ENCODE measurements around the gene DIS3L2. TPM values are rescaled to one million over a fixed set of nuclear protein-coding genes. Genes with fewer than 3 reads are reported as not detected.

Gene DIS3L2
- total RNA-seq, 4 donors from 2014 or later = 10.3 to 63.9 (median 29.7) TPM

GRCh38 chr2:232219496-232219870, 258.0 kb downstream of the DIS3L2 start:
- no peaks in the 10 kb centered on the region for H3K9me3 ChIP-seq
- no peak for DNase-seq
- TF ChIP-seq POLR2A (IDR thresholded peaks at IDR 0.05) (no peak), CTCF (IDR thresholded peaks at IDR 0.05) (no peak)
- intact Hi-C loops (cut with DNase I; ENCODE audit: low total_unique reads) = no loop called here
- H3K27me3 ChIP-seq = no peaks in the 10 kb centered on the region
- H3K4me3 ChIP-seq = no peak overlapping the region
- H3K27ac ChIP-seq = no peak overlapping the region
- H3K36me3 ChIP-seq = no peaks in the 10 kb centered on the region
- no peaks in the 10 kb centered on the region for H3K4me1 ChIP-seq

GRCh38 chr2:232219932-232220331, 258.4 kb downstream of the DIS3L2 start:
- no peaks in the 10 kb centered on the region for H3K27me3 ChIP-seq
- TF ChIP-seq POLR2A (IDR thresholded peaks at IDR 0.05) = no peak
- no peak for TF ChIP-seq CTCF (IDR thresholded peaks at IDR 0.05)
- no peak overlapping the region for H3K4me3 ChIP-seq
- intact Hi-C loops (cut with DNase I; ENCODE audit: low total_unique reads) = no loop called here
- H3K27ac ChIP-seq = no peak overlapping the region
- H3K36me3 ChIP-seq = no peaks in the 10 kb centered on the region
- H3K4me1 ChIP-seq = no peaks in the 10 kb centered on the region
- no peaks in the 10 kb centered on the region for H3K9me3 ChIP-seq
- no peak for DNase-seq

GRCh38 chr2:232225429-232225828, 263.9 kb downstream of the DIS3L2 start:
- no peaks in the 10 kb centered on the region for H3K4me1 ChIP-seq
- TF ChIP-seq CTCF (IDR thresholded peaks at IDR 0.05) = no peak
- no peak for TF ChIP-seq POLR2A (IDR thresholded peaks at IDR 0.05)
- DNase-seq = no peak
- no peaks in the 10 kb centered on the region for H3K9me3 ChIP-seq
- no peak overlapping the region for H3K27ac ChIP-seq
- H3K36me3 ChIP-seq = no peaks in the 10 kb centered on the region
- H3K27me3 ChIP-seq = no peaks in the 10 kb centered on the region
- no peak overlapping the region for H3K4me3 ChIP-seq
- intact Hi-C loops (cut with DNase I; ENCODE audit: low total_unique reads) = no loop called here

- no peak for TF ChIP-seq CTCF (IDR thresholded peaks at IDR 0.05)
- TF ChIP-seq POLR2A (IDR thresholded peaks at IDR 0.05) = no peak
- intact Hi-C loops (cut with DNase I; ENCODE audit: low total_unique reads) = no loop called here
Measured at GRCh38 chr2:232225895-232226294, 264.4 kb downstream of the DIS3L2 start.

GRCh38 chr2:232228332-232228731, 266.8 kb downstream of the DIS3L2 start:
- Histone ChIP-seq H3K4me1 (no peaks in the 10 kb centered on the region), H3K36me3 (no peaks in the 10 kb centered on the region), H3K4me3 (no peak overlapping the region), H3K9me3 (no peaks in the 10 kb centered on the region), H3K27me3 (no peaks in the 10 kb centered on the region), H3K27ac (no peak overlapping the region)
- no peak for TF ChIP-seq POLR2A (IDR thresholded peaks at IDR 0.05)
- no peak for TF ChIP-seq CTCF (IDR thresholded peaks at IDR 0.05)
- no peak for DNase-seq
- intact Hi-C loops (cut with DNase I; ENCODE audit: low total_unique reads) = no loop called here

More at GRCh38 chr2:232225895-232226294, 264.4 kb downstream of the DIS3L2 start:
- H3K4me3 ChIP-seq = no peak overlapping the region
- no peaks in the 10 kb centered on the region for H3K9me3 ChIP-seq
- no peaks in the 10 kb centered on the region for H3K36me3 ChIP-seq
- no peaks in the 10 kb centered on the region for H3K27me3 ChIP-seq
- H3K27ac ChIP-seq = no peak overlapping the region
- no peaks in the 10 kb centered on the region for H3K4me1 ChIP-seq
- no peak for DNase-seq

Measured in uterus (tissue), 4 donors.